ENCODE results near the gene TGFBR3L. TPM values are rescaled to one million over a fixed set of nuclear protein-coding genes. Genes with fewer than 3 reads are reported as not detected.

Gene TGFBR3L
- total RNA-seq, 1 donor from 2014 or later = 1.2 TPM

GRCh38 chr19:7930765-7931164, 16.1 kb downstream of the TGFBR3L start:
- no peak for TF ChIP-seq CTCF (IDR thresholded peaks at IDR 0.05)
- no peak for DNase-seq
- Histone ChIP-seq H3K36me3 (peaks cover 56% of the 10 kb centered on the region), H3K4me1 (peaks cover 8% of the 10 kb centered on the region), H3K27ac (peak overlapping the region; percentile 51), H3K9me3 (no peaks in the 10 kb centered on the region), H3K4me3 (no peak overlapping the region), H3K27me3 (no peaks in the 10 kb centered on the region)
- no peak for ATAC-seq
- intact Hi-C loops (cut with DNase I) = no loop called here

GRCh38 chr19:7931221-7932061, 16.8 kb downstream of the TGFBR3L start:
- Histone ChIP-seq H3K27ac (peak overlapping the region; percentile 51), H3K4me1 (peaks cover 4% of the 10 kb centered on the region), H3K27me3 (no peaks in the 10 kb centered on the region), H3K4me3 (no peak overlapping the region), H3K36me3 (peaks cover 63% of the 10 kb centered on the region), H3K9me3 (no peaks in the 10 kb centered on the region)
- DNase-seq (no peak), ATAC-seq (no peak)
- intact Hi-C loops (cut with DNase I) = no loop called here
- TF ChIP-seq CTCF (IDR thresholded peaks at IDR 0.05) = no peak

- intact Hi-C loops (cut with DNase I) = no loop called here
- TF ChIP-seq CTCF (IDR thresholded peaks at IDR 0.05) = no peak
- H3K4me1 ChIP-seq = no peaks in the 10 kb centered on the region
- H3K36me3 ChIP-seq = peaks cover 72% of the 10 kb centered on the region
- no peak for ATAC-seq
- no peak for DNase-seq
- H3K27me3 ChIP-seq = no peaks in the 10 kb centered on the region
- no peak overlapping the region for H3K4me3 ChIP-seq
- H3K27ac ChIP-seq = no peak overlapping the region
- no peaks in the 10 kb centered on the region for H3K9me3 ChIP-seq
Measured at GRCh38 chr19:7932276-7932929, 17.8 kb downstream of the TGFBR3L start.

GRCh38 chr19:7932930-7933300, 18.3 kb downstream of the TGFBR3L start:
- intact Hi-C loops (cut with DNase I) = no loop called here
- no peaks in the 10 kb centered on the region for H3K4me1 ChIP-seq
- H3K9me3 ChIP-seq = no peaks in the 10 kb centered on the region
- DNase-seq = no peak
- no peak for ATAC-seq
- no peaks in the 10 kb centered on the region for H3K27me3 ChIP-seq
- H3K36me3 ChIP-seq = peaks cover 78% of the 10 kb centered on the region
- no peak overlapping the region for H3K4me3 ChIP-seq
- no peak overlapping the region for H3K27ac ChIP-seq
- no peak for TF ChIP-seq CTCF (IDR thresholded peaks at IDR 0.05)

- Histone ChIP-seq H3K27ac (no peak overlapping the region), H3K27me3 (no peaks in the 10 kb centered on the region), H3K4me1 (no peaks in the 10 kb centered on the region), H3K36me3 (peaks cover 81% of the 10 kb centered on the region), H3K4me3 (no peak overlapping the region), H3K9me3 (no peaks in the 10 kb centered on the region)
- TF ChIP-seq CTCF (IDR thresholded peaks at IDR 0.05) = peak; percentile 15
- ATAC-seq = no peak
- intact Hi-C loops (cut with DNase I) = no loop called here
- no peak for DNase-seq
Measured at GRCh38 chr19:7933411-7933810, 18.8 kb downstream of the TGFBR3L start.
